IPS-18c (cell line): ENCODE measurements around the gene BEX2.

Experiments used
- H3K4me3 ChIP-seq: 2 replicates; pipeline ENCODE4 v1.7.0; 2013; ENCODE audit warnings: low read depth, mild to moderate bottlenecking, low read length, moderate library complexity; ENCODE audit not compliant: insufficient read depth
- H3K9me3 ChIP-seq: one replicate; pipeline ENCODE4 v1.6.1; 2013; ENCODE audit warnings: mild to moderate bottlenecking, low read length, moderate library complexity; ENCODE audit not compliant: control insufficient read depth, insufficient read depth

BEX2 gene

DNA sequence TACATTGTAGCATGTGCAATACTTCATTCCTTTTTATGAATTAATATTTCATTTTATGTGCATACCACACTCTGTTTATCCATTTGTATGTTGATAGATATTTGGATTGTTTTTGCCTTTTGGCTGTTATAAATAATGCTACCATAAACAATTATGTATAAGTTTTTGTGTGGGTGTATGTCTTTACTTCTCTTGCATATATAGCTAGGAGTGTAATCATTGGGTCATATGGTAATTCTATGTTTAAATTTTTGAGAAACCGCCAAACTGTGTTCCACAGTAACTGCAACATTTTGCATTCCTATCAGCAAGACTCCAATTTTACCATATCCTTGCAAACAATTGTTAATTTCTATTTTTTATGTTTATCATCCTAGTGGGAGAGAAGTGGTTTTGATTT is 31.2 kb downstream of the BEX2 start:
- no peaks in the 10 kb centered on the region for H3K9me3 ChIP-seq
- H3K4me3 ChIP-seq: no peak overlapping the region

DNA sequence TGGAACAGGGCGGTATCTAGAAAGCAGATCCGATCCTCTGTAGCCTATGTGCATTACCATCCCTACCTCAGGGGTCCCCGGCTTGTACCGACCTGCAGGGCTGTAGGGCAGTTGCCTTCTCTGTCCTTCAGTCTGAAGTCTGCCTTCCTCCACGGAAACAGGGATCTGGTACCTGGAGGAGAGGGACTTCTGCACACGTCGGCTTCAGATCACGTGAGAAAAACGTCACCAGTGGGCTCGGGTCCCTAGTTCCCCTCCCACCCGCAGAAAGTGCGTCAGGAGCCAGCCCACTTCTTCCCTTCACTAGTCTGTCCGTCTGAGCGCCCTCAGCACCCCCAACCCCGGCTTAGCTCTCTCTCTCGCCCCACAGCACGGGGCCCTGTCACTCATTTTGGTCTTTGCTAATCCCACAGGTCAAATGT is 34.2 kb downstream of the BEX2 start, which contains the start of gene TCEAL5:
TSS of gene TCEAL5 (minus strand) at position 170 of the 422 bp plus-strand sequence. CDS start 2,187 bp downstream, outside the sequence.
- no peaks in the 10 kb centered on the region for H3K9me3 ChIP-seq
- H3K4me3 ChIP-seq: peak within 1 kb of the TSS; percentile 36

DNA sequence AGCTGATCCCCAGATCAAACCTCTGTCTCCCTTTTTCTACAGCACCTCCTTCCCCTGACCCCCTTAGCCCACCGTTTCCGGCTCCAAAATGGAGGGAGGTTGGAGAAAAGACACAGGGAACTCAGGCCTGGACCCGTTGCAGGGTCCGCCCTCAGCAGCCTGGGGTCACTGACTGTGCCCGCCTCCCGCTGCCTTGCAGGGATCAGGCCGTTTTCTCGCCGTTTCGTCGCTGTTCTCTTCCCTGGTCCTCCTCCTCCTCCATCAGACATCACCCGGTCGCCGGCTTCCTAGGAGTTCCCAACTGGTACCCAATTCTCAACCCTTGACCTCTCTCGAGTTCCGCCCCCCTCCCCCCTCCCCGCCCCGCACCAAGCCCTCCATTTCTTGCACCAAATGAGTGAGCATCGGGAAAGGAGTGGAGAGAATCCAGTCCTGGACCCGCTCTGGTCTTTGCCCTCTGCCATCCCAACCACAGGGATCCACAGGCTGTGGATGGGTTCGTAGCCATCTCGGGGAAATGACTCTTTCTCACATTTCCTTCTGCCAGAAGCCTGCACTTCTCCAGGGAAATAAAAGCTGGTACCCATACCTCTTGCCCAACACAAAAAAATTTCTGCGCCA is 34.7 kb downstream of the BEX2 start:
- Histone ChIP-seq H3K4me3 (peak overlapping the region; percentile 36), H3K9me3 (no peaks in the 10 kb centered on the region)

DNA sequence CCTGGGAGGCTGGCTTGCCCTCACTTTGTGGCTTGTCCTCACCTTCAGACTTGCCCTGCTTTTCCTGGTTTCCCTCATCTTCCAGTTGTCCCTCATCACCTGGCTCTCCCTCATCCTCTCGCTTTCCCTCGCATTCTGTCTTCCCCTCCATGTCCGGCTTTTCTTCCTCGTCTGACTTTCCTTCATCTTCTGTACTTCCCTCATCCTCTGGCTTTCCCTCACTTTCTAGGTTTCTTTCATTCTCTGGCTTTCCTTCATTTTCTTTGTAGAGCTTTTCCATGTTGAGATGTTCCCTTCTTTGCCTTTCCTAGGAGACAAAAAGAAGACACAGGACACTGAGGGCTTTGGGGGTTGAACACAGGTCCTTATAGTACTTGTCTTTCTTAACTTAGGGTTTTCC is 36.5 kb downstream of the BEX2 start:
- no peaks in the 10 kb centered on the region for H3K9me3 ChIP-seq
- no peak overlapping the region for H3K4me3 ChIP-seq
